PC-9 (cell line): ENCODE data around the gene CRISP1. TPM values are rescaled to one million over a fixed set of nuclear protein-coding genes. Genes with fewer than 3 reads are reported as not detected.

ENCODE experiments used
- BruUV-seq: library from RNA; stranded (reverse); fragments of 400-500 nt; replicated peaks from 2 replicates; lab custom pipeline; 2021; lab: Mats Ljungman, UMichigan
- CTCF ChIA-PET: fragments of 300-600 bp; sonication (Branson Sonifier 250); formaldehyde crosslinking; loops from one replicate; lab custom pipeline; 2022; ENCODE audit warnings: antibody characterized with exemption; lab: Charles Lee
- POLR2A ChIA-PET: fragments of 300-600 bp; sonication (Branson Sonifier 250); formaldehyde crosslinking; loops from one replicate; lab custom pipeline; 2022; ENCODE audit warnings: antibody characterized with exemption; ENCODE audit not compliant: unreplicated experiment; lab: Charles Lee
- DNase-seq, 2 experiments: peaks; one replicate each; pipeline versions ENCODE4 v3.0.0 to v3.0.0-alpha.2; 2015 to 2022; ENCODE audit warnings: mixed read lengths in 1 of 2
- H2AFZ ChIP-seq: fragments of 200-600 bp; sonication (generic); 2 replicates; pipeline ENCODE4 v1.8.1; 2017; ENCODE audit warnings: antibody characterized with exemption
- H3F3A ChIP-seq: fragments of 200-600 bp; sonication (generic); 2 replicates; pipeline ENCODE4 v1.8.1; 2017; ENCODE audit warnings: antibody characterized with exemption, mild to moderate bottlenecking, low read depth; ENCODE audit not compliant: insufficient read depth
- H3K27ac ChIP-seq: fragments of 200-600 bp; sonication (generic); 2 replicates; pipeline ENCODE4 v1.6.1; 2016; ENCODE audit warnings: mixed run types
- H3K27me3 ChIP-seq: fragments of 200-600 bp; sonication (generic); 2 replicates; pipeline ENCODE4 v1.6.1; 2016; ENCODE audit warnings: low read depth, mixed run types; ENCODE audit not compliant: insufficient read depth
- H3K36me3 ChIP-seq: fragments of 200-600 bp; sonication (generic); 2 replicates; pipeline ENCODE4 v1.6.1; 2016; ENCODE audit warnings: low read depth, mixed run types
- H3K4me1 ChIP-seq: fragments of 200-600 bp; sonication (generic); replicated peaks from 2 replicates; pipeline ENCODE4 v1.6.1; 2016; ENCODE audit warnings: mixed run types; ENCODE audit not compliant: insufficient read depth
- H3K4me2 ChIP-seq: fragments of 200-600 bp; sonication (generic); 2 replicates; pipeline ENCODE4 v1.6.1; 2017; ENCODE audit warnings: mixed run types
- H3K4me3 ChIP-seq: fragments of 200-600 bp; sonication (generic); 2 replicates; pipeline ENCODE4 v1.6.1; 2016; ENCODE audit warnings: mixed run types
- H3K79me2 ChIP-seq: fragments of 200-600 bp; sonication (generic); 2 replicates; pipeline ENCODE4 v1.6.1; 2017; ENCODE audit warnings: low read depth, mixed run types
- H3K9me2 ChIP-seq: fragments of 200-600 bp; sonication (generic); 2 replicates; pipeline ENCODE4 v1.8.1; 2017; ENCODE audit warnings: mild to moderate bottlenecking; ENCODE audit not compliant: insufficient read depth
- H3K9me3 ChIP-seq: fragments of 200-600 bp; sonication (generic); 2 replicates; pipeline ENCODE4 v1.8.1; 2016; ENCODE audit warnings: low read depth; ENCODE audit not compliant: insufficient read depth
- H4K20me1 ChIP-seq: fragments of 200-600 bp; sonication (generic); 2 replicates; pipeline ENCODE4 v1.8.1; 2017; ENCODE audit not compliant: insufficient read depth
- CTCF ChIP-seq: fragments of 200-600 bp; sonication (generic); conservative IDR thresholded peaks from 2 replicates; pipeline ENCODE4 v1.6.1; 2017; ENCODE audit warnings: mixed run types, antibody characterized with exemption, mild to moderate bottlenecking, moderate library complexity
- EZH2 ChIP-seq: fragments of 200-600 bp; sonication (generic); IDR thresholded peaks from 2 replicates; pipeline ENCODE4 v1.8.0; 2017; ENCODE audit warnings: antibody characterized with exemption, low read depth
- intact Hi-C: fragments of 100-400 bp; cut with micrococcal nuclease; formaldehyde crosslinking; loops from one replicate; pipeline ENCODE4 v1.10.0; 2022; ENCODE audit not compliant: unreplicated experiment
- total RNA-seq: library from RNA; stranded (reverse); gene quantifications from 2 replicates; pipeline ENCODE4 v1.2.3, GENCODE V29; 2021

Gene CRISP1
- total RNA-seq, 1 experiment from 2014 or later, result not detected

DNA sequence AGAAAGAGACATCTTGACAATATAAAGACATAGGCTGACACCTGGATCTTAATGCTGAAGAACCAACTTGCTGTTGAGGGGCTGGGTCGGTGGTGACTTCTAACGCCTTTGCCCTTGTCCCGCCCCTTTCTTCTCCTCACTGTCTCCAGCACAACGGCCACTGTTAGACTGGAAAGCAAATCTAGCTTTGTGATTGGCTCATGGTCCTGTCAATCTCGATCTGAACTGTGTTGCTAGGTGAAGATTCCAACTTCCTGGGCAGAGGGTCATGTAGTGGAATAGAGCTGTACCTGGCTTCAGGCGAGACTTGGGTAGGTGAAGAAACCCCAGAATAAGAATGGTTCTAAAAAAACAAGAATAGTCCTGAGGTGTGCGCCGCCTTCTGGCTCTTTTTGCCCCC is 79.2 kb downstream of the CRISP1 start, which contains the start of gene PGK2:
PGK2 (minus strand) TSS at position 110 of the 400 bp plus-strand sequence; CDS start at position 12, 98 bp downstream.
- Histone ChIP-seq H3K9me3 (no peaks in the 10 kb centered on the region), H3K4me3 (no peak within 1 kb of the TSS), H2AFZ (no peak within 1 kb of the TSS), H3K27ac (no peak within 1 kb of the TSS), H3K4me1 (no peaks in the 10 kb centered on the region), H3F3A (no peaks in the 10 kb centered on the region), H4K20me1 (no peaks in the 10 kb centered on the region), H3K4me2 (no peak within 1 kb of the TSS), H3K9me2 (peaks cover 4% of the 10 kb centered on the region; the same call in 1 of the 2 replicates), H3K79me2 (no peaks in the 10 kb centered on the region), H3K27me3 (no peaks in the 10 kb centered on the region), H3K36me3 (no peaks in the 10 kb centered on the region)
- CTCF ChIA-PET, result no interaction called here
- POLR2A ChIA-PET, result no interaction called here
- peak in 1 of 2 experiments; percentile 14 for DNase-seq
- intact Hi-C loops, result no loop called here
- TF ChIP-seq CTCF (no peak), EZH2 (no peak)
- no TSS peak for BruUV-seq

GRCh38 chr6:49784272-49784671 is 82.1 kb downstream of the CRISP1 start:
- H3K4me2 ChIP-seq, result no peak overlapping the region
- H4K20me1 ChIP-seq, result no peaks in the 10 kb centered on the region
- no peak overlapping the region for H3K4me3 ChIP-seq
- ChIA-PET POLR2A (no interaction called here), CTCF (no interaction called here)
- no peaks in the 10 kb centered on the region for H3K36me3 ChIP-seq
- peaks cover 4% of the 10 kb centered on the region; the same call in 1 of the 2 replicates for H3K9me2 ChIP-seq
- H3F3A ChIP-seq, result no peaks in the 10 kb centered on the region
- no TSS peak for BruUV-seq
- no peaks in the 10 kb centered on the region for H3K9me3 ChIP-seq
- TF ChIP-seq CTCF (no peak), EZH2 (no peak)
- no peaks in the 10 kb centered on the region for H3K79me2 ChIP-seq
- no peaks in the 10 kb centered on the region for H3K27me3 ChIP-seq
- no peak overlapping the region for H3K27ac ChIP-seq
- intact Hi-C loops, result no loop called here
- DNase-seq, result no peak
- H3K4me1 ChIP-seq, result no peaks in the 10 kb centered on the region
- no peak overlapping the region for H2AFZ ChIP-seq

Other genes with a start within 250 kb of the CRISP1 start
- gene RHAG, start 229.7 kb downstream of the CRISP1 start, total RNA-seq, result not detected in 2 replicates
- not detected in 2 replicates for gene CRISP2, start 153.0 kb downstream of the CRISP1 start, total RNA-seq
- gene CRISP3, start 122.1 kb downstream of the CRISP1 start, total RNA-seq, result 0.48 and 0.79 TPM in 2 replicates
- not detected in 2 replicates for gene PGK2, start 79.2 kb downstream of the CRISP1 start, total RNA-seq
- not detected in 2 replicates for gene DEFB114, start 97.6 kb upstream of the CRISP1 start, total RNA-seq
- gene DEFB113, start 103.1 kb upstream of the CRISP1 start, total RNA-seq, result not detected in 2 replicates
- not detected in 2 replicates for gene DEFB110, start 155.5 kb upstream of the CRISP1 start, total RNA-seq
- not detected in 2 replicates for gene DEFB112, start 183.4 kb upstream of the CRISP1 start, total RNA-seq